ENCODE results near the gene TMEM63C.

DNA sequence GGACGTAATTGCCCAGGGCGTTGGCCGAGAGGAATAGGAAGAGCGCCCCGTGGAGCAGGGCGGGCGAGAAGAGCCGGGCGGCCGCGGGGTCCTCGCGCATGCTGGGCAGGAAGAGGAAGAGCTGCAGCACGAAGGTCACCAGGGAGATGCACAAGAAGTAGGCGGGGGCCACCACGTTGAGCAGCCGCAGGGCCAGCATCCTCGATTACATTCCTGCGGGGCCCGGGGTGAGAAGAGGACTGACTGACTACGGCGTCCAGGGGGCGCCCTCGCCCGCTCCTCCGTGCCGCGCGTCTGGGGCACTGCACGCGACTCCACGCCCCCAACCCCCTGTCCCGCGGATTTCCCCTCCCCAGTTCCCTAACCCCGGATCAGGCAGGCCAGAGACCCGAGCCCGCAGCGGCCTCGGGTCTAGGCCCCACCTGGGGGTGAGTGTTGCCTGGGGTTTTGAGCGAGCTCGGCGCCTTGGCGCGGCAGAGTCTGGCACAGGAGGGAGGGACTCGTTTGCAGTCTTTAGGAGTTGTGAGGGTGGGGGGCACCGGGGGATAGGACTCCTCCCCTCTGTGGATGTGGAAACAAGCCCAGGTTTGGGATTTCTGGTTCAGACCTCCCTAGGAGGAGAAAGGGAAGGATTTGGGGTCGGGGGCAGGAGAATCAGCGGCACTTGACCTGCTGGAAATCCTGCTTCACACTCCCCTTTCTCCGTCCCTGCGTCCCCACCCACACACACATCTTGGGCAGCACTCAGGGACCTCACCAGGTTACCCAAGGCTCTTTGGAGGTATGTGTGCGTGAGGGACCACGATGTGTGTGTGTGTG, 41.8 kb upstream of the TMEM63C start:
- TF ChIP-seq, protein P1, sequence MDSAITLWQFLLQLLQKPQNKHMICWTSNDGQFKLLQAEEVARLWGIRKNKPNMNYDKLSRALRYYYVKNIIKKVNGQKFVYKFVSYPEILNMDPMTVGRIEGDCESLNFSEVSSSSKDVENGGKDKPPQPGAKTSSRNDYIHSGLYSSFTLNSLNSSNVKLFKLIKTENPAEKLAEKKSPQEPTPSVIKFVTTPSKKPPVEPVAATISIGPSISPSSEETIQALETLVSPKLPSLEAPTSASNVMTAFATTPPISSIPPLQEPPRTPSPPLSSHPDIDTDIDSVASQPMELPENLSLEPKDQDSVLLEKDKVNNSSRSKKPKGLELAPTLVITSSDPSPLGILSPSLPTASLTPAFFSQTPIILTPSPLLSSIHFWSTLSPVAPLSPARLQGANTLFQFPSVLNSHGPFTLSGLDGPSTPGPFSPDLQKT (IDR thresholded peaks at IDR 0.05; ENCODE audit: borderline replicate concordance, low read depth, low read length) = no peak
- TF ChIP-seq, protein P2, sequence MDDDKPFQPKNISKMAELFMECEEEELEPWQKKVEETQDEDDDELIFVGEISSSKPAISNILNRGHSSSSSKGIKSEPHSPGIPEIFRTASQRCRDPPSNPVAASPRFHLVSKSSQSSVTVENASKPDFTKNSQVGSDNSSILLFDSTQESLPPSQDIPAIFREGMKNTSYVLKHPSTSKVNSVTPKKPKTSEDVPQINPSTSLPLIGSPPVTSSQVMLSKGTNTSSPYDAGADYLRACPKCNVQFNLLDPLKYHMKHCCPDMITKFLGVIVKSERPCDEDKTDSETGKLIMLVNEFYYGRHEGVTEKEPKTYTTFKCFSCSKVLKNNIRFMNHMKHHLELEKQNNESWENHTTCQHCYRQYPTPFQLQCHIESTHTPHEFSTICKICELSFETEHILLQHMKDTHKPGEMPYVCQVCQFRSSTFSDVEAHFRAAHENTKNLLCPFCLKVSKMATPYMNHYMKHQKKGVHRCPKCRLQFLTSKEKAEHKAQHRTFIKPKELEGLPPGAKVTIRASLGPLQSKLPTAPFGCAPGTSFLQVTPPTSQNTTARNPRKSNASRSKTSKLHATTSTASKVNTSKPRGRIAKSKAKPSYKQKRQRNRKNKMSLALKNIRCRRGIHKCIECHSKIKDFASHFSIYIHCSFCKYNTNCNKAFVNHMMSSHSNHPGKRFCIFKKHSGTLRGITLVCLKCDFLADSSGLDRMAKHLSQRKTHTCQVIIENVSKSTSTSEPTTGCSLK (tag by site-specific recombination; IDR thresholded peaks at IDR 0.05) = no peak
- TF ChIP-seq, protein P3, sequence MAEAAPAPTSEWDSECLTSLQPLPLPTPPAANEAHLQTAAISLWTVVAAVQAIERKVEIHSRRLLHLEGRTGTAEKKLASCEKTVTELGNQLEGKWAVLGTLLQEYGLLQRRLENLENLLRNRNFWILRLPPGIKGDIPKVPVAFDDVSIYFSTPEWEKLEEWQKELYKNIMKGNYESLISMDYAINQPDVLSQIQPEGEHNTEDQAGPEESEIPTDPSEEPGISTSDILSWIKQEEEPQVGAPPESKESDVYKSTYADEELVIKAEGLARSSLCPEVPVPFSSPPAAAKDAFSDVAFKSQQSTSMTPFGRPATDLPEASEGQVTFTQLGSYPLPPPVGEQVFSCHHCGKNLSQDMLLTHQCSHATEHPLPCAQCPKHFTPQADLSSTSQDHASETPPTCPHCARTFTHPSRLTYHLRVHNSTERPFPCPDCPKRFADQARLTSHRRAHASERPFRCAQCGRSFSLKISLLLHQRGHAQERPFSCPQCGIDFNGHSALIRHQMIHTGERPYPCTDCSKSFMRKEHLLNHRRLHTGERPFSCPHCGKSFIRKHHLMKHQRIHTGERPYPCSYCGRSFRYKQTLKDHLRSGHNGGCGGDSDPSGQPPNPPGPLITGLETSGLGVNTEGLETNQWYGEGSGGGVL (tag by site-specific recombination; IDR thresholded peaks at IDR 0.05) = 0 out of 2 replicates have a peak, but pooled peaks have one; percentile 11
- TF ChIP-seq ZNF660 (tag by site-specific recombination; IDR thresholded peaks at IDR 0.05) = no peak
- TF ChIP-seq KLF16 (tag by site-specific recombination; IDR thresholded peaks at IDR 0.05) = no peak
